ENCODE data around the gene ZNF219. TPM values are rescaled to one million over a fixed set of nuclear protein-coding genes. Genes with fewer than 3 reads are reported as not detected.

Gene ZNF219
- total and polyA plus RNA-seq, 2 donors = 9.8 to 67.1 TPM

- Histone ChIP-seq H3K27ac (ENCODE audit: low read depth) (no peak overlapping the region), H3K4me3 (ENCODE audit: low read depth, low read length) (no peak overlapping the region), H3K4me1 (ENCODE audit: insufficient read depth) (no peaks in the 10 kb centered on the region), H3K36me3 (ENCODE audit: insufficient read depth) (no peaks in the 10 kb centered on the region)
- DNase-seq (ENCODE audit: extremely low spot score) = no peak
- WGBS = 70% methylated on average over 8 of the region's 8 CpGs
These were observed 38.4 kb downstream of the ZNF219 start for GRCh38 chr14:21059842-21060613.

GRCh38 chr14:21058903-21059302 lies 39.6 kb downstream of the ZNF219 start:
- Histone ChIP-seq H3K27ac (ENCODE audit: low read depth) (no peak overlapping the region), H3K4me3 (ENCODE audit: low read depth, low read length) (no peak overlapping the region), H3K4me1 (ENCODE audit: insufficient read depth) (no peaks in the 10 kb centered on the region), H3K36me3 (ENCODE audit: insufficient read depth) (no peaks in the 10 kb centered on the region)
- WGBS = 87% methylated on average over 5 of the region's 5 CpGs
- no peak for DNase-seq (ENCODE audit: extremely low spot score)

- Histone ChIP-seq H3K4me3 (ENCODE audit: low read depth, low read length) (no peak within 1 kb of the TSS), H3K27ac (ENCODE audit: low read depth) (no peak within 1 kb of the TSS), H3K36me3 (ENCODE audit: insufficient read depth) (no peaks in the 10 kb centered on the region), H3K4me1 (ENCODE audit: insufficient read depth) (no peaks in the 10 kb centered on the region)
- DNase-seq (ENCODE audit: extremely low spot score) = no peak
- WGBS = 69% methylated on average over 8 of the region's 8 CpGs
These were observed 40.4 kb downstream of the ZNF219 start, which contains the start of gene RNASE8 for GRCh38 chr14:21057803-21058675. Gene RNASE8 (plus strand): TSS chr14:21057822. CDS start chr14:21057893, 71 bp downstream.

- no peak overlapping the region for H3K4me3 ChIP-seq (ENCODE audit: low read depth, low read length)
- WGBS = 85% methylated on average over 10 of the region's 10 CpGs
- H3K4me1 ChIP-seq (ENCODE audit: insufficient read depth) = no peaks in the 10 kb centered on the region
- no peaks in the 10 kb centered on the region for H3K36me3 ChIP-seq (ENCODE audit: insufficient read depth)
- no peak for DNase-seq (ENCODE audit: extremely low spot score)
- no peak overlapping the region for H3K27ac ChIP-seq (ENCODE audit: low read depth)
These were observed 41.8 kb downstream of the ZNF219 start for GRCh38 chr14:21056520-21057163.

- no peak overlapping the region for H3K4me3 ChIP-seq (ENCODE audit: low read depth, low read length)
- H3K36me3 ChIP-seq (ENCODE audit: insufficient read depth) = no peaks in the 10 kb centered on the region
- H3K4me1 ChIP-seq (ENCODE audit: insufficient read depth) = no peaks in the 10 kb centered on the region
- no peak overlapping the region for H3K27ac ChIP-seq (ENCODE audit: low read depth)
- WGBS = 65% methylated on average over 5 of the region's 5 CpGs
- DNase-seq (ENCODE audit: extremely low spot score) = no peak
These were observed 42.9 kb downstream of the ZNF219 start for GRCh38 chr14:21055432-21056117.

- Histone ChIP-seq H3K27ac (ENCODE audit: low read depth) (no peak overlapping the region), H3K4me3 (ENCODE audit: low read depth, low read length) (no peak overlapping the region), H3K4me1 (ENCODE audit: insufficient read depth) (no peaks in the 10 kb centered on the region), H3K36me3 (ENCODE audit: insufficient read depth) (no peaks in the 10 kb centered on the region)
- WGBS = 80% methylated on average over 4 of the region's 4 CpGs
- DNase-seq (ENCODE audit: extremely low spot score) = no peak
These were observed 43.7 kb downstream of the ZNF219 start for GRCh38 chr14:21054768-21055145.

GRCh38 chr14:21054123-21054767 lies 44.2 kb downstream of the ZNF219 start:
- Histone ChIP-seq H3K27ac (ENCODE audit: low read depth) (no peak overlapping the region), H3K4me1 (ENCODE audit: insufficient read depth) (no peaks in the 10 kb centered on the region), H3K36me3 (ENCODE audit: insufficient read depth) (no peaks in the 10 kb centered on the region), H3K4me3 (ENCODE audit: low read depth, low read length) (no peak overlapping the region)
- DNase-seq (ENCODE audit: extremely low spot score) = no peak
- WGBS = 67% methylated on average over 3 of the region's 3 CpGs

- Histone ChIP-seq H3K36me3 (ENCODE audit: insufficient read depth) (no peaks in the 10 kb centered on the region), H3K4me3 (ENCODE audit: low read depth, low read length) (no peak overlapping the region), H3K4me1 (ENCODE audit: insufficient read depth) (no peaks in the 10 kb centered on the region), H3K27ac (ENCODE audit: low read depth) (no peak overlapping the region)
- 91% methylated on average over 20 of the region's 20 CpGs for WGBS
- no peak for DNase-seq (ENCODE audit: extremely low spot score)
These were observed 45.0 kb downstream of the ZNF219 start for GRCh38 chr14:21053184-21054122.

GRCh38 chr14:21050597-21050996 lies 47.9 kb downstream of the ZNF219 start:
- H3K4me3 ChIP-seq (ENCODE audit: low read depth, low read length) = no peak overlapping the region
- DNase-seq (ENCODE audit: extremely low spot score) = no peak
- H3K36me3 ChIP-seq (ENCODE audit: insufficient read depth) = no peaks in the 10 kb centered on the region
- no peak overlapping the region for H3K27ac ChIP-seq (ENCODE audit: low read depth)
- 74% methylated on average over 3 of the region's 3 CpGs for WGBS
- no peaks in the 10 kb centered on the region for H3K4me1 ChIP-seq (ENCODE audit: insufficient read depth)

GRCh38 chr14:21049271-21049673 lies 49.2 kb downstream of the ZNF219 start:
- no peak overlapping the region for H3K4me3 ChIP-seq (ENCODE audit: low read depth, low read length)
- no peaks in the 10 kb centered on the region for H3K4me1 ChIP-seq (ENCODE audit: insufficient read depth)
- DNase-seq (ENCODE audit: extremely low spot score) = no peak
- 76% methylated on average over 3 of the region's 3 CpGs for WGBS
- H3K27ac ChIP-seq (ENCODE audit: low read depth) = no peak overlapping the region
- no peaks in the 10 kb centered on the region for H3K36me3 ChIP-seq (ENCODE audit: insufficient read depth)

GRCh38 chr14:21048638-21049037 lies 49.8 kb downstream of the ZNF219 start:
- DNase-seq (ENCODE audit: extremely low spot score) = no peak
- no peaks in the 10 kb centered on the region for H3K4me1 ChIP-seq (ENCODE audit: insufficient read depth)
- WGBS = 77% methylated on average over 2 of the region's 2 CpGs
- H3K27ac ChIP-seq (ENCODE audit: low read depth) = no peak overlapping the region
- no peak overlapping the region for H3K4me3 ChIP-seq (ENCODE audit: low read depth, low read length)
- H3K36me3 ChIP-seq (ENCODE audit: insufficient read depth) = no peaks in the 10 kb centered on the region

GRCh38 chr14:21047378-21047781 lies 51.1 kb downstream of the ZNF219 start:
- DNase-seq (ENCODE audit: extremely low spot score) = no peak
- WGBS = 44% methylated on average over 2 of the region's 2 CpGs
- H3K27ac ChIP-seq (ENCODE audit: low read depth) = no peak overlapping the region
- H3K4me3 ChIP-seq (ENCODE audit: low read depth, low read length) = no peak overlapping the region
- no peaks in the 10 kb centered on the region for H3K36me3 ChIP-seq (ENCODE audit: insufficient read depth)
- H3K4me1 ChIP-seq (ENCODE audit: insufficient read depth) = no peaks in the 10 kb centered on the region

Measured in urinary bladder (tissue), 4 donors.